ENCODE measurements around the gene ALG8. TPM values are rescaled to one million over a fixed set of nuclear protein-coding genes. Genes with fewer than 3 reads are reported as not detected.
"Not testable (repeated sequence)": the region's sequence is repeated elsewhere in the genome, so short reads cannot be mapped to it uniquely, and the experiment has no call there.

ALG8 gene
- total RNA-seq, 1 donor from 2014 or later = 20.9 TPM

- no peak for DNase-seq (ENCODE audit: low read depth in 2 of 2)
Observed at GRCh38 chr11:78072455-78072854, 67.0 kb downstream of the ALG8 start.

- no peak for DNase-seq (ENCODE audit: low read depth in 2 of 2)
Observed at GRCh38 chr11:78071717-78072116, 67.7 kb downstream of the ALG8 start.

- no peak for DNase-seq (ENCODE audit: low read depth in 2 of 2)
Observed at GRCh38 chr11:78070621-78071020, 68.8 kb downstream of the ALG8 start.

- peak in 1 of 2 donors; percentile 31 for DNase-seq (ENCODE audit: low read depth in 2 of 2)
Observed at GRCh38 chr11:78069465-78069864, 70.0 kb downstream of the ALG8 start.

- no peak for DNase-seq (ENCODE audit: low read depth in 2 of 2)
Observed at GRCh38 chr11:78067704-78068103, 71.7 kb downstream of the ALG8 start.

- DNase-seq (ENCODE audit: low read depth in 2 of 2) = no peak
Observed at GRCh38 chr11:78066471-78066870, 73.0 kb downstream of the ALG8 start.

GRCh38 chr11:78065203-78065602, 74.2 kb downstream of the ALG8 start:
- DNase-seq (ENCODE audit: low read depth in 2 of 2) = no peak

- DNase-seq (ENCODE audit: low read depth in 2 of 2) = no peak
Observed at GRCh38 chr11:78063440-78064181, 75.8 kb downstream of the ALG8 start, which contains the start of gene THRSP. TSS of gene THRSP (plus strand) at chr11:78063861. CDS start at chr11:78063882, 21 bp downstream.

GRCh38 chr11:78062671-78063070, 76.8 kb downstream of the ALG8 start:
- no peak for DNase-seq (ENCODE audit: low read depth in 2 of 2)

GRCh38 chr11:78061921-78062311, 77.5 kb downstream of the ALG8 start:
- DNase-seq (ENCODE audit: low read depth in 2 of 2) = no peak

- DNase-seq (ENCODE audit: low read depth in 2 of 2) = no peak
Observed at GRCh38 chr11:78061088-78061920, 78.1 kb downstream of the ALG8 start.

GRCh38 chr11:78060533-78060932, 78.9 kb downstream of the ALG8 start:
- DNase-seq (ENCODE audit: low read depth in 2 of 2) = no peak

GRCh38 chr11:78059749-78060328, 79.6 kb downstream of the ALG8 start:
- not testable (repeated sequence) for DNase-seq (ENCODE audit: low read depth in 2 of 2)

- DNase-seq (ENCODE audit: low read depth in 2 of 2) = no peak
Observed at GRCh38 chr11:78057462-78058055, 81.9 kb downstream of the ALG8 start.

GRCh38 chr11:78056093-78056492, 83.3 kb downstream of the ALG8 start:
- no peak for DNase-seq (ENCODE audit: low read depth in 2 of 2)

- DNase-seq (ENCODE audit: low read depth in 2 of 2) = no peak
Observed at GRCh38 chr11:78054971-78055370, 84.5 kb downstream of the ALG8 start.

- no peak for DNase-seq (ENCODE audit: low read depth in 2 of 2)
Observed at GRCh38 chr11:78050964-78051831, 88.2 kb downstream of the ALG8 start.
